GM12872 (cell line): ENCODE results near the gene COLQ.
A peak's percentile ranks its signal among the peaks of the same experiment; 100 is the strongest.

Experiments
- CTCF ChIP-seq: IDR thresholded peaks from 3 replicates; pipeline ENCODE4 v1.5.1; 2011; ENCODE audit warnings: low read depth, mild to moderate bottlenecking, low read length, moderate library complexity; ENCODE audit not compliant: insufficient read depth

The COLQ gene

GRCh38 chr3:15409774-15410173, 111.7 kb downstream of the COLQ start:
- TF ChIP-seq CTCF: no peak

GRCh38 chr3:15409239-15409638, 112.3 kb downstream of the COLQ start:
- TF ChIP-seq CTCF: no peak

- peak; percentile 58 for TF ChIP-seq CTCF
Measured at GRCh38 chr3:15405448-15406050, 116.0 kb downstream of the COLQ start.

GRCh38 chr3:15404767-15405166, 116.7 kb downstream of the COLQ start:
- TF ChIP-seq CTCF: no peak

- no peak for TF ChIP-seq CTCF
Measured at GRCh38 chr3:15403965-15404364, 117.5 kb downstream of the COLQ start.

- TF ChIP-seq CTCF: no peak
Measured at GRCh38 chr3:15403495-15403894, 118.0 kb downstream of the COLQ start.

GRCh38 chr3:15401936-15402335, 119.6 kb downstream of the COLQ start:
- no peak for TF ChIP-seq CTCF
